Measurements from ENCODE around the gene BCL2L13. TPM values are rescaled to one million over a fixed set of nuclear protein-coding genes. Genes with fewer than 3 reads are reported as not detected.

The BCL2L13 gene
- total RNA-seq, 4 donors from 2014 or later = 56.6 to 71.3 (median 68.9) TPM

DNA sequence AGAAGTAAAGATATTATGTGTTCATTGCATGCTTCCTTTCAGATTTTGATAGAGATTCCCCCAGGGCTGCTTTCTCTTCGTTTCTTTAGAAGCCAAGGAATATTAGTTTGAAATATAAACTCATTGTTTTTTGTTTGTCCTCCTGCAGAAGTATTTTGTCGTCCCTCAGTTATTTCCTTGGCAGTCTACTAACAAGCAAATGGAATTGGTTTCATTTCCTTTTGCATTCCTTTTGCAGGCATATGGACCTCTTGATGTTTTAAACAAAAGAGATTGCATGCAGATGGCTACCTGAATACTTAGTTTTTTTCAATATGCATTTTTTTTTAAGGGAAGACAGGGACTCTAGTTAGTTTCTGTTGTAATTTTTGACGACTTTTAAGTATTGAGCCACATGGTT, 62.2 kb downstream of the BCL2L13 start:
- WGBS = 21% methylated on average over 3 of the region's 3 CpGs
- H3K27ac ChIP-seq = no peak overlapping the region

DNA sequence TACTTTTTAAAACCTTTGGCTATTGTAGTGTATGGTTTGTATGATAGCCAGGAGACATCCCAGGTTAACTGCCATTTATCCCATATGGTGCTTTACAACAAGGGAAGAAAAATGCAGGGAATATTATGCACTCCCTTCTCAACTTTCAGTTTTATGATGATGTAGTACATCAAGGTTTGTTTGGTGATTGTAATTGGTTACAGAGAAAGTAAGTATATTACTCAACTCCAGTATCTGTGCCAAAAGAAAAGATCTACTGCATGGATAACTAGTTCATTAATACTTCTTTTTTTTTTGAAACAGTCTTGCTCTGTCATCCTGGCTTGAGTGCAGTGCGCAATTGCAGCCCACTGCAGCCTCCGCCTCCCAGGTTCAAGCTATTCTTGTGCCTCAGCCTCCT, 65.3 kb downstream of the BCL2L13 start:
- no peak overlapping the region for H3K4me3 ChIP-seq
- no peak overlapping the region for H3K27ac ChIP-seq
- H3K4me1 ChIP-seq = peaks cover 26% of the 10 kb centered on the region
- H3K9me3 ChIP-seq = no peaks in the 10 kb centered on the region
- DNase-seq (ENCODE audit: low spot score in 2 of 2) = no peak
- H3K27me3 ChIP-seq = no peaks in the 10 kb centered on the region
- TF ChIP-seq POLR2A (IDR thresholded peaks at IDR 0.05) (no peak), EP300 (IDR thresholded peaks at IDR 0.05) (no peak), POLR2AphosphoS5 (IDR thresholded peaks at IDR 0.05) (no peak)
- TF ChIP-seq, protein P1, sequence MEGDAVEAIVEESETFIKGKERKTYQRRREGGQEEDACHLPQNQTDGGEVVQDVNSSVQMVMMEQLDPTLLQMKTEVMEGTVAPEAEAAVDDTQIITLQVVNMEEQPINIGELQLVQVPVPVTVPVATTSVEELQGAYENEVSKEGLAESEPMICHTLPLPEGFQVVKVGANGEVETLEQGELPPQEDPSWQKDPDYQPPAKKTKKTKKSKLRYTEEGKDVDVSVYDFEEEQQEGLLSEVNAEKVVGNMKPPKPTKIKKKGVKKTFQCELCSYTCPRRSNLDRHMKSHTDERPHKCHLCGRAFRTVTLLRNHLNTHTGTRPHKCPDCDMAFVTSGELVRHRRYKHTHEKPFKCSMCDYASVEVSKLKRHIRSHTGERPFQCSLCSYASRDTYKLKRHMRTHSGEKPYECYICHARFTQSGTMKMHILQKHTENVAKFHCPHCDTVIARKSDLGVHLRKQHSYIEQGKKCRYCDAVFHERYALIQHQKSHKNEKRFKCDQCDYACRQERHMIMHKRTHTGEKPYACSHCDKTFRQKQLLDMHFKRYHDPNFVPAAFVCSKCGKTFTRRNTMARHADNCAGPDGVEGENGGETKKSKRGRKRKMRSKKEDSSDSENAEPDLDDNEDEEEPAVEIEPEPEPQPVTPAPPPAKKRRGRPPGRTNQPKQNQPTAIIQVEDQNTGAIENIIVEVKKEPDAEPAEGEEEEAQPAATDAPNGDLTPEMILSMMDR (IDR thresholded peaks at IDR 0.05) = no peak
- peaks cover 5% of the 10 kb centered on the region for H3K36me3 ChIP-seq
- 96% methylated on average over 2 of the region's 2 CpGs for WGBS

More for the DNA sequence above, 62.2 kb downstream of the BCL2L13 start:
- TF ChIP-seq POLR2A (IDR thresholded peaks at IDR 0.05) = no peak
- TF ChIP-seq EP300 (IDR thresholded peaks at IDR 0.05) = no peak
- TF ChIP-seq, protein P1 (IDR thresholded peaks at IDR 0.05) = no peak
- TF ChIP-seq POLR2AphosphoS5 (IDR thresholded peaks at IDR 0.05) = no peak
- no peaks in the 10 kb centered on the region for H3K9me3 ChIP-seq
- no peak overlapping the region for H3K4me3 ChIP-seq
- no peak for DNase-seq (ENCODE audit: low spot score in 2 of 2)
- H3K4me1 ChIP-seq = peaks cover 4% of the 10 kb centered on the region
- peaks cover 5% of the 10 kb centered on the region for H3K36me3 ChIP-seq
- H3K27me3 ChIP-seq = no peaks in the 10 kb centered on the region

DNA sequence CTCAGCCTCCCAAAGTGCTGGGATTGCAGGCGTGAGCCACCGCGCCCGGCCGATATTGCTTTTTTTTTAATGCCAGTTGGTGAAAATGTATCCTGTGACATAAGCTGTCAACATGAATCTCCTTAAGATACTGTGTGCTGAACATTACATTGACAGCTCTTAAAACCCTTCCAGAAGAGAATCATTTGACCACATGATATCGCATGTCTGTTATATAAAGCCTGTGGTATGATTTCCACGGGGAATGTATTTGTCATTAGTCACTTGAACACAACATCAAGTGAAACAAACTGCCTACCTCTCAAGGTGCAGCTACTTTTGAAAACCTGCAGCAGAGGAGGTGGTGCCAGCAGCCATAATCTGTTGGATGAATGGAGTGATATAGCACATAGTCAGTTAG, 67.0 kb downstream of the BCL2L13 start:
- DNase-seq (ENCODE audit: low spot score in 2 of 2) = no peak
- Histone ChIP-seq H3K36me3 (peaks cover 5% of the 10 kb centered on the region), H3K4me1 (peaks cover 26% of the 10 kb centered on the region), H3K9me3 (no peaks in the 10 kb centered on the region), H3K4me3 (no peak overlapping the region), H3K27ac (peak overlapping the region; percentile 4), H3K27me3 (no peaks in the 10 kb centered on the region)
- 85% methylated on average over 7 of the region's 7 CpGs for WGBS
- no peak for TF ChIP-seq EP300 (IDR thresholded peaks at IDR 0.05)
- TF ChIP-seq, protein P1 (IDR thresholded peaks at IDR 0.05) = no peak
- TF ChIP-seq POLR2A (IDR thresholded peaks at IDR 0.05) = no peak
- TF ChIP-seq POLR2AphosphoS5 (IDR thresholded peaks at IDR 0.05) = no peak

DNA sequence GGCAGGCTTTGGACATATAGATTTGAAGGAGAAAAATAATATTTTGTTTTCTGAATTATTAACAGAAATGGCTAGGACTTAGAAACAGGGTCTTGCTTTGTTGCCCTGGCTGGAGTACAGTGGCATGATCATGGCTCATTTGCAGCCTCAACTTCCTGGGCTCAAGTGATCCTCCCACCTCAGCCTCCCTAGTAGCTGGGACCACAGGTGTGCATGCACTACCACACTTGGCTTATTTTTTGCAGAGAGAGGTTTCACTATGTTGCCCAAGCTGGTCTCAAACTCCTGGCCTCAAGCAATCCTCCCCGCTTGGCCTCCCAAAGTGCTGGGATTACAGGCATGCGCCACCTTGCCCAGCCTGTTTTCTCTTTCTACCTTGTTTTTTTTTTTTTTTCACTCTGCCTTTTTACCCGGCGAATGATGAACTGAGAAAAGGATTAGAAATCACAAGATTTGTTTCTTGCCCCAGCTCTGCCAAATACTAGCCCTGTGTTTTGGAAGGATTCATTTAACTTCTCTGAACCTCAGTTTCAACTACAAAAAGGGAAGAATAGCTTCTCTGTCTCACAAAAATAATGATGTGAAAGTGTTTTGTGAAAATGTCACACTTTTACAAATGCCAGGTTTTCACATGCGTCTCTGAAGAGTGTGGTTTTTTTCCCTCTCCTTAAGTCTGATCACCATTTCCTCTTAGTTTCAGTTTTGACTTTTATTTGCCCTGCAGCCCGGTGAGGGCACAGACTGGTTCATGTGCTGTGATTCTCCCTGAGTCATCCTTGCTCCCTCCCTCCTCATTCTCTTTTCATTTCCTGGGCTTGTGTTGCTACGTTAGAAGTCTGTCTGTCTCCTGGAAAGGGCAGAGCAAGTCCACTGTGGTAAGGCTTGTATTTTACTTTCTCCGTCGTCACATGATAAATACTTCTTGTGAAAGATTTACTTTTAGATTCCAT, 67.7 kb downstream of the BCL2L13 start:
- Histone ChIP-seq H3K27ac (peak overlapping the region; percentile 79), H3K36me3 (peaks cover 5% of the 10 kb centered on the region), H3K4me1 (peaks cover 26% of the 10 kb centered on the region), H3K27me3 (no peaks in the 10 kb centered on the region), H3K9me3 (no peaks in the 10 kb centered on the region), H3K4me3 (peak overlapping the region; percentile 36)
- 22% methylated on average over 9 of the region's 9 CpGs for WGBS
- TF ChIP-seq EP300 (IDR thresholded peaks at IDR 0.05) (no peak), POLR2AphosphoS5 (IDR thresholded peaks at IDR 0.05) (peak in 1 of 3 donors; percentile 67)
- no peak for DNase-seq (ENCODE audit: low spot score in 2 of 2)

DNA sequence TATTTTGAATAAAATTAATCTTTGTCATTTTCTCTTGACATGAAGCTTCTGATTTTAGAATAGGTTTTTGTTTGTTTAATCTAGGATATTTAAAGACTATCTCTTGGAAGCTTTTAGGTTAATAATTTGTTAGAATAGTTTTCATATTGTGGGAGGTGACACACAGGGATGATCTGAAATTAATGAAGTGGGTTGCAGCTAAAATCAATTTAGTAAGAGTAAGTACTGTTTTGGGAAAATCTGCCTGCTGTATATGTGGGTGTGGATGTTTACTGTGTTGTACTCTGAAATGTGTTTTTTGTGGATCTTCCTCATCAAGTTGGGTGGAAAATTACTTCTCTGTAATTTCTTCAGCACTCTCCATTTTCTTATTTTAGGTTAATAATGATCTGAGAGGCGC, 68.4 kb downstream of the BCL2L13 start:
- Histone ChIP-seq H3K36me3 (peaks cover 5% of the 10 kb centered on the region), H3K27me3 (no peaks in the 10 kb centered on the region), H3K27ac (peak overlapping the region; percentile 79), H3K9me3 (no peaks in the 10 kb centered on the region), H3K4me3 (peak overlapping the region; percentile 36), H3K4me1 (peaks cover 26% of the 10 kb centered on the region)
- DNase-seq (ENCODE audit: low spot score in 2 of 2) = no peak
- TF ChIP-seq POLR2A (IDR thresholded peaks at IDR 0.05) (no peak), POLR2AphosphoS5 (IDR thresholded peaks at IDR 0.05) (no peak), EP300 (IDR thresholded peaks at IDR 0.05) (no peak)
- TF ChIP-seq, protein P1 (IDR thresholded peaks at IDR 0.05) = no peak
- 87% methylated on average over 1 of the region's 1 CpG for WGBS
